Measurements from ENCODE around the gene SIM1.

Gene SIM1

DNA sequence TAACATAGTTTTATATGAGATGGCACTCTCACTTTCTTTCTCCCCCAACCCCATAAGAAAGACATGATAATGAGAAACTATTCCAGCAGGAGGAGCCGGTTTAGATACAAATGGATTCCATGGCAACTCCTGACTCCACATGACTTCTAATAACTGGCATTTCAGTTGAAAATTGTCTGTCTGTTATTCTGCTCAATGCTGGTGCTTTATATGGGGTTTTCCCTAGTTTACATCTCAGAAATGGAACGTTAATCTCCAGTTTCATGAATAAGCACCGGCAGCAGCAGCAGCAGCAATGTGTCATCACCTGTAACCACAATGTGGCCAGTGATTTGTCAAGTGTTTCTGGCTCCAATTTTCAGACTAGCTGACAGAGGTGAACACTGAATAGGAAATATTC is 8.0 kb upstream of the SIM1 start:
- Histone ChIP-seq H3K79me1 (ENCODE audit: low read length) (no peaks in the 10 kb centered on the region), H3K79me2 (ENCODE audit: control insufficient read depth, insufficient read depth, low read length, poor library complexity) (no peaks in the 10 kb centered on the region), H3K4me2 (ENCODE audit: low read length) (no peak overlapping the region), H3K18ac (ENCODE audit: low read length) (no peak overlapping the region), H3K23ac (ENCODE audit: low read length) (no peak overlapping the region), H2AK5ac (ENCODE audit: low read length) (no peak overlapping the region), H3K9me3 (ENCODE audit: insufficient read depth, low read depth, low read length) (peaks cover 2% of the 10 kb centered on the region), H3K36me3 (ENCODE audit: control insufficient read depth in 1 of 2, insufficient read depth in 2 of 2, low read length in 2 of 2) (no peaks in the 10 kb centered on the region), H2AFZ (ENCODE audit: insufficient read depth, low read length, poor library complexity) (no peak overlapping the region), H4K8ac (ENCODE audit: low read depth, low read length) (no peak overlapping the region), H3K27me3 (ENCODE audit: insufficient read depth, low read length) (peaks cover 22% of the 10 kb centered on the region), H3K14ac (ENCODE audit: low read length) (no peak overlapping the region), H2BK12ac (ENCODE audit: low read length) (no peak overlapping the region), H3K4me3 (ENCODE audit: low read depth, low read length) (no peak overlapping the region), H2BK120ac (ENCODE audit: insufficient read depth, low read length, poor library complexity) (no peak overlapping the region), H3K4me1 (ENCODE audit: control insufficient read depth in 1 of 2, insufficient read depth in 2 of 2, low read length in 2 of 2) (no peaks in the 10 kb centered on the region), H4K12ac (ENCODE audit: low read depth, low read length) (no peak overlapping the region), H3K4ac (ENCODE audit: low read depth, low read length) (no peak overlapping the region), H4K91ac (ENCODE audit: low read depth, low read length) (no peak overlapping the region), H3K9ac (ENCODE audit: low read length) (no peak overlapping the region), H2BK5ac (ENCODE audit: low read depth, low read length, poor library complexity) (no peak overlapping the region), H3K27ac (ENCODE audit: low read depth, low read length) (no peak overlapping the region)
- WGBS (ENCODE audit: extremely low coverage, insufficient coverage, insufficient read length), result no CpG with 5 or more reads among the region's 3 CpGs
- DNase-seq, result peak; percentile 75 to 92

DNA sequence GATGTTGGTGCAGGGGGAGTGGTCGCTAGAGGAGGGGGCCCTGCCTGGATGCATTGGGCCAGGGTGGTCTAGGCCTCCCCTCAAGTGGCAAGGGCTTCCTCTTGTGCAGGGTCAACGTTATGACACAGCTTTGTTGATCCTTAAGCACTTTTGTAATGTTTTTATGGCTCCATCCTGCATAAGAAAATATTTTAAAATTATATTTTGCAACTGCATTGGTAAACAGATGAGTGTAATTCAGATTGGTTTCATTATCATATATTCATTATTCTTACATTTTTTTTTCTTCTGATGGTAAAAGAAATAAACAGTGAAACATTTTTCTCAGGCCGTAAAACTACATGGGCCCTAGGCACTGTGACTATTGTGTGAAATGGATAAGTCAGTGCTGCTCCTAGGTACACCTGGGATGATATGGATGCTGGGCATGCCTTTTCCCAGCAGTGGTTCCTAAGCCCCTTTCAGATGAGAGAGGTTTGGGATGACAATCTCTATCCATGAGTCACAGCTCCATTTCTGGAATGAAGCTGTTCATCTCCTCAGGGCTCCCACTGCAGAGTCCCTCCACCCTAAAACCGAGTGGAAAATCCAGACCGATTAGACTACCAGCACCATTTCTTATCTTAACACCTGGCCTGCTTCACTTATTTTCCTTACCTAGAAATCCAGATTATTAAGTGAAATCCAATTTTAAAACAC is 5.8 kb upstream of the SIM1 start:
- Histone ChIP-seq H3K79me1 (ENCODE audit: low read length) (no peaks in the 10 kb centered on the region), H2BK5ac (ENCODE audit: low read depth, low read length, poor library complexity) (no peak overlapping the region), H3K36me3 (ENCODE audit: control insufficient read depth in 1 of 2, insufficient read depth in 2 of 2, low read length in 2 of 2) (no peaks in the 10 kb centered on the region), H3K9ac (ENCODE audit: low read length) (no peak overlapping the region), H3K79me2 (ENCODE audit: control insufficient read depth, insufficient read depth, low read length, poor library complexity) (no peaks in the 10 kb centered on the region), H3K14ac (ENCODE audit: low read length) (no peak overlapping the region), H2BK120ac (ENCODE audit: insufficient read depth, low read length, poor library complexity) (no peak overlapping the region), H3K9me3 (ENCODE audit: insufficient read depth, low read depth, low read length) (peaks cover 4% of the 10 kb centered on the region), H2AFZ (ENCODE audit: insufficient read depth, low read length, poor library complexity) (no peak overlapping the region), H4K8ac (ENCODE audit: low read depth, low read length) (no peak overlapping the region), H3K4me3 (ENCODE audit: low read depth, low read length) (no peak overlapping the region), H4K12ac (ENCODE audit: low read depth, low read length) (no peak overlapping the region), H3K4me1 (ENCODE audit: control insufficient read depth in 1 of 2, insufficient read depth in 2 of 2, low read length in 2 of 2) (no peaks in the 10 kb centered on the region), H3K27me3 (ENCODE audit: insufficient read depth, low read length) (peaks cover 43% of the 10 kb centered on the region), H4K91ac (ENCODE audit: low read depth, low read length) (no peak overlapping the region), H3K27ac (ENCODE audit: low read depth, low read length) (no peak overlapping the region), H2BK12ac (ENCODE audit: low read length) (no peak overlapping the region), H3K23ac (ENCODE audit: low read length) (no peak overlapping the region), H2AK5ac (ENCODE audit: low read length) (no peak overlapping the region), H3K18ac (ENCODE audit: low read length) (no peak overlapping the region), H3K4ac (ENCODE audit: low read depth, low read length) (no peak overlapping the region), H3K4me2 (ENCODE audit: low read length) (no peak overlapping the region)
- peak; percentile 90 to 96 for DNase-seq
- WGBS (ENCODE audit: extremely low coverage, insufficient coverage, insufficient read length), result no CpG with 5 or more reads among the region's 5 CpGs

DNA sequence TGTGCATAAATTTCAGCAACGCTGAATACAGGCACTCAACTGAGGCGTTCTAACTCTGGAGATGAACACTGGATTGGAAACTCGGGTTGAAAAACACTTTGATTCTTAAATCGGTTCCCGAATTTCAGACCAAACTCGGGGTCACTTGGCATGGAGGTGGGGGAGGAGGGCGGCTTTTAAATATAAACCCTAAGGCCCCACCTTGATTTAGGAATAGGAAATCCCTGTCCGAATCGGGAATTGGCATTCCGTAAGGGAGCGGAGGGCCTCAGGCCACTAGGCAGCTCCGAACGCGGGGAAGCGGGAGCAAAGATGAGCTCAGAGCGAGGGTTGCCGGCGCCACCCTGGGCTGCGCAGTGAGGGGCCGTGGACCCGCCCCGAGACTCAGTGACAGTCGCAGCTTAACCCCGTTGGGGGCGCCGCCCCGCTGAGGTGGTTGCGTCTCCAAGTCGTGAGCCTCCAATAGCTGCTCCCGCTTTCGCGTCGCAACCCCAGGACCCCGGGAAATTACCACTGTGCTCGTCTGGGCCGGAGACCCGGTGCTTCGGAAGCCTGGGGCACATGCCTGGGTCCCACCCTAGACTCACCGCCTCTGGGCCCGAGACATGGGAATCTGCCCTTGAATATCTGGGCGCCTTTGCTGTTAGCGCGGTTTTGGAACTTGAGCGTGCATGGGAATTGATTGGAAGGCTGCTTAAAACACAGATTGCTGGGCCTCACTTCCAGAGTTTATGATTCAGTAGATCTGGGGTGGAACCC is 4.6 kb upstream of the SIM1 start:
- no peak overlapping the region for H3K27ac ChIP-seq (ENCODE audit: low read depth, low read length)
- H2BK5ac ChIP-seq (ENCODE audit: low read depth, low read length, poor library complexity), result no peak overlapping the region
- peaks cover 4 to 7% of the 10 kb centered on the region in 2 experiments for H3K4me1 ChIP-seq (ENCODE audit: control insufficient read depth in 1 of 2, insufficient read depth in 2 of 2, low read length in 2 of 2)
- no peak overlapping the region for H4K8ac ChIP-seq (ENCODE audit: low read depth, low read length)
- H3K36me3 ChIP-seq (ENCODE audit: control insufficient read depth in 1 of 2, insufficient read depth in 2 of 2, low read length in 2 of 2), result no peaks in the 10 kb centered on the region
- H3K79me1 ChIP-seq (ENCODE audit: low read length), result no peaks in the 10 kb centered on the region
- H2BK120ac ChIP-seq (ENCODE audit: insufficient read depth, low read length, poor library complexity), result no peak overlapping the region
- H2AK5ac ChIP-seq (ENCODE audit: low read length), result no peak overlapping the region
- H3K79me2 ChIP-seq (ENCODE audit: control insufficient read depth, insufficient read depth, low read length, poor library complexity), result no peaks in the 10 kb centered on the region
- no peak overlapping the region for H3K14ac ChIP-seq (ENCODE audit: low read length)
- H4K91ac ChIP-seq (ENCODE audit: low read depth, low read length), result no peak overlapping the region
- H2BK12ac ChIP-seq (ENCODE audit: low read length), result no peak overlapping the region
- no peak for DNase-seq
- H4K12ac ChIP-seq (ENCODE audit: low read depth, low read length), result no peak overlapping the region
- no peak overlapping the region for H3K9ac ChIP-seq (ENCODE audit: low read length)
- peaks cover 56% of the 10 kb centered on the region for H3K27me3 ChIP-seq (ENCODE audit: insufficient read depth, low read length)
- no CpG with 5 or more reads among the region's 44 CpGs for WGBS (ENCODE audit: extremely low coverage, insufficient coverage, insufficient read length)
- H3K18ac ChIP-seq (ENCODE audit: low read length), result no peak overlapping the region
- no peak overlapping the region for H3K4me3 ChIP-seq (ENCODE audit: low read depth, low read length)
- H2AFZ ChIP-seq (ENCODE audit: insufficient read depth, low read length, poor library complexity), result no peak overlapping the region
- no peak overlapping the region for H3K4me2 ChIP-seq (ENCODE audit: low read length)
- peaks cover 4% of the 10 kb centered on the region for H3K9me3 ChIP-seq (ENCODE audit: insufficient read depth, low read depth, low read length)
- H3K23ac ChIP-seq (ENCODE audit: low read length), result no peak overlapping the region
- H3K4ac ChIP-seq (ENCODE audit: low read depth, low read length), result no peak overlapping the region

DNA sequence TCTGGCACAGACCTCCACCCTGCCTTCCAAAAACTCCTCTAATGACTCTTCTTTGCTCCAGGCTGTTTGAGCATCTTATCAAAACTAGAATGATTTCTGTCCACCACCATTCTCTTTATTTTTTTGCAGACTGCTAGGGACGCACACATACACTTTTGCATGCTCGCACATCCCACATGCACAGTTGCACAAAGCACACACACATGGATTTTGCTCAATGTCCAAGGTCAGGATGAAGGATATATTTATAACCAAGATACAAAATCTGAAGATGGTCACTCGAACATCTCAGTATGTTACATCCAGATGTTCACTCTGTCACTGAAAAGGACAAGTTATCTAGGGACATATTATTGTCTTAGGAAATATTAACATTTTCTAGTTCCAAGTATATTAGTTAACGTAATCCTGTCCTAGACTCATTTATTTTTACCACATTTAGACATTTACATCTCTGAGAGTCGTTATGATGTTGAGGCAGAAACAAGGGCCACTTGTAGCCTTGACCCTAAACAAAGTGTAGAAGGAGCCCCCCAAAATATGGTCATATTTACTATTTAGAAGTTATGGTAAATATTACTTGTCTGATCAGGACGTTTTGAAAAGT is 3.4 kb upstream of the SIM1 start:
- H3K27me3 ChIP-seq (ENCODE audit: insufficient read depth, low read length), result peaks cover 64% of the 10 kb centered on the region
- no peak overlapping the region for H4K8ac ChIP-seq (ENCODE audit: low read depth, low read length)
- no peak overlapping the region for H3K4me2 ChIP-seq (ENCODE audit: low read length)
- DNase-seq, result no peak
- H3K79me2 ChIP-seq (ENCODE audit: control insufficient read depth, insufficient read depth, low read length, poor library complexity), result no peaks in the 10 kb centered on the region
- H3K4me1 ChIP-seq (ENCODE audit: control insufficient read depth in 1 of 2, insufficient read depth in 2 of 2, low read length in 2 of 2), result peaks cover 8% of the 10 kb centered on the region in 2 experiments
- H2BK12ac ChIP-seq (ENCODE audit: low read length), result no peak overlapping the region
- H2BK5ac ChIP-seq (ENCODE audit: low read depth, low read length, poor library complexity), result no peak overlapping the region
- H3K4ac ChIP-seq (ENCODE audit: low read depth, low read length), result no peak overlapping the region
- no peak overlapping the region for H3K4me3 ChIP-seq (ENCODE audit: low read depth, low read length)
- H3K23ac ChIP-seq (ENCODE audit: low read length), result no peak overlapping the region
- WGBS (ENCODE audit: extremely low coverage, insufficient coverage, insufficient read length), result no CpG with 5 or more reads among the region's 6 CpGs
- H4K91ac ChIP-seq (ENCODE audit: low read depth, low read length), result no peak overlapping the region
- H3K27ac ChIP-seq (ENCODE audit: low read depth, low read length), result no peak overlapping the region
- H3K14ac ChIP-seq (ENCODE audit: low read length), result no peak overlapping the region
- H3K9ac ChIP-seq (ENCODE audit: low read length), result no peak overlapping the region
- H2AK5ac ChIP-seq (ENCODE audit: low read length), result no peak overlapping the region
- H3K79me1 ChIP-seq (ENCODE audit: low read length), result no peaks in the 10 kb centered on the region
- H3K18ac ChIP-seq (ENCODE audit: low read length), result no peak overlapping the region
- H2AFZ ChIP-seq (ENCODE audit: insufficient read depth, low read length, poor library complexity), result no peak overlapping the region
- no peaks in the 10 kb centered on the region for H3K36me3 ChIP-seq (ENCODE audit: control insufficient read depth in 1 of 2, insufficient read depth in 2 of 2, low read length in 2 of 2)
- peaks cover 4% of the 10 kb centered on the region for H3K9me3 ChIP-seq (ENCODE audit: insufficient read depth, low read depth, low read length)
- no peak overlapping the region for H2BK120ac ChIP-seq (ENCODE audit: insufficient read depth, low read length, poor library complexity)
- no peak overlapping the region for H4K12ac ChIP-seq (ENCODE audit: low read depth, low read length)
